ENCODE measurements around the gene BAIAP2L1.

Gene BAIAP2L1

DNA sequence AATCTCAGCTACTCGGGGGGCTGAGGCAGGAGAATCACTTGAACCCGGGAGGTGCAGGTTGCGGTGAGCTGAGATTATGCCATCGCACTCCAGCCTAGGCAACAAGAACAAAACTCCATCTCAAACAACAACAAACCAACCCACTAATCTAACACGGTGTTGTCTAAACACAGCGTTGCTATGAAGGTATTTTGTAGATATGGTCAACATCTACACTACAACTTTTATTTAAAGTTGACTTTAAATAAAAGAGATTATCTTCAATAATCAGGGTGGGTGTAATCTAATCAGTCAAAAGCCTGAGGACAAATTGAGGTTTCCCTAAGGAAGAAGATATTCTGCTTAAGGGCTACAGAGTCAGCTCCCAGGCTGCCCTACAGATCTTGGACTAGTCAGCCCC is 24.2 kb downstream of the BAIAP2L1 start:
- no peak overlapping the region for H3K4me3 ChIP-seq (ENCODE audit: low read depth, low read length)

DNA sequence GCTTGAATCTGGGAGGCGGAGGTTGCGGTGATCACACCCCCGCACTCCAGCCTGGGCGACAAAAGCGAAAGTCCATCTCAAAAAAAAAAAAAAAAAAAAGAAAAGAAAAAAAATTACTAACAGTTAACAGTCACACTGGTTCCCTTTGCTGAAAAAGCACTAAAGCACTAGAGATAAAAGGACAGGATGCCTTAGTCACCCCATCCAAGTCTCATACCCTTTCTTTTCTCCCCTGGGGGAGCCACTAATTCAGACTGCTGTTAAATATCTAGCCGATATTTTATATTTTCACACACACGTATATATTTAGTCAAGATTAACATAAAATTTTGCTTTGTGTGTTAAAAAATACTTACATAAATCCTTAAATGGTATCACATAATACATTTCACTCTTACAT is 25.2 kb downstream of the BAIAP2L1 start:
- TF ChIP-seq, protein P1, sequence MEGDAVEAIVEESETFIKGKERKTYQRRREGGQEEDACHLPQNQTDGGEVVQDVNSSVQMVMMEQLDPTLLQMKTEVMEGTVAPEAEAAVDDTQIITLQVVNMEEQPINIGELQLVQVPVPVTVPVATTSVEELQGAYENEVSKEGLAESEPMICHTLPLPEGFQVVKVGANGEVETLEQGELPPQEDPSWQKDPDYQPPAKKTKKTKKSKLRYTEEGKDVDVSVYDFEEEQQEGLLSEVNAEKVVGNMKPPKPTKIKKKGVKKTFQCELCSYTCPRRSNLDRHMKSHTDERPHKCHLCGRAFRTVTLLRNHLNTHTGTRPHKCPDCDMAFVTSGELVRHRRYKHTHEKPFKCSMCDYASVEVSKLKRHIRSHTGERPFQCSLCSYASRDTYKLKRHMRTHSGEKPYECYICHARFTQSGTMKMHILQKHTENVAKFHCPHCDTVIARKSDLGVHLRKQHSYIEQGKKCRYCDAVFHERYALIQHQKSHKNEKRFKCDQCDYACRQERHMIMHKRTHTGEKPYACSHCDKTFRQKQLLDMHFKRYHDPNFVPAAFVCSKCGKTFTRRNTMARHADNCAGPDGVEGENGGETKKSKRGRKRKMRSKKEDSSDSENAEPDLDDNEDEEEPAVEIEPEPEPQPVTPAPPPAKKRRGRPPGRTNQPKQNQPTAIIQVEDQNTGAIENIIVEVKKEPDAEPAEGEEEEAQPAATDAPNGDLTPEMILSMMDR (IDR thresholded peaks at IDR 0.05; ENCODE audit: insufficient read depth, low read depth, low read length, missing control alignments): no peak
- DNase-seq (ENCODE audit: low read depth): no peak
- no peak overlapping the region for H3K4me3 ChIP-seq (ENCODE audit: low read depth, low read length)

More for the DNA sequence above, 24.2 kb downstream of the BAIAP2L1 start:
- TF ChIP-seq, protein P1 (IDR thresholded peaks at IDR 0.05; ENCODE audit: insufficient read depth, low read depth, low read length, missing control alignments): no peak
- DNase-seq (ENCODE audit: low read depth): no peak

DNA sequence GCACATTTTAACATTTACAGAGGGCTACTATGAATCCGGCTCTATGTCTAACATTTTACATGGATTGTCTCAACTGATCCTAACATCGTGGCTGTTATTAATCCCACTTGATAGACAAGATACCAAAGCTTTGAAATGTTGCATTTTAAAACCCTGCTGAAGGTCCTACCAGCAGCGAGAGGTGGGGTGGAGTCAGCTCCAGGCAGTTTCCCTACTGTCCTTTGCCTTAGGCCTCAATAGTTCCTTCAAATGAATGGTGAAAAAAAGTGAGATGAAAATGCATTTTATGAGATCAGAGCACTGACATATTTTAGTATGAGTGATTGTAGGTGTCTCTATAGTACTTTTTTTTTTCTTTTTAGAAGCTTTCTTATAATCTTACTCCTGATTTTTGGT is 26.6 kb downstream of the BAIAP2L1 start:
- TF ChIP-seq, protein P1 (IDR thresholded peaks at IDR 0.05; ENCODE audit: insufficient read depth, low read depth, low read length, missing control alignments): no peak
- no peak overlapping the region for H3K4me3 ChIP-seq (ENCODE audit: low read depth, low read length)

DNA sequence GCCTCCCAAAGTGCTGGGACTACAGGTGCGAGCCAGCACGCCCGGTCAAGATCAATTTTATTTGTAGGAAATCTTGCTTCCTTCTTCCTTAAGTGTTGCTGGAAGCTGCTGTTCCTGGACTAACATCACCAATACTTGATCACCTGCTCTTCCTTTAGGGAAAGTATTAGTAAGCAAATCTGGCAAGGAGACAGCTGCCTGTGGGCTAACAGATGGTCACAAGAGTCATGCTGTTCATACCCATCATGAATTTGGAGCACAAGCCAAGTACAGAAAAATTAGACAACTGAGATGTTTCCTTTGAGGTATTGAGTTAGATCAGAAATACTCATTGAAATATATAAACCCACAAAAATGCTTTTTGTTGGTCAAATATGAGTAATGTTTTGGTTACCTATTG is 27.9 kb downstream of the BAIAP2L1 start:
- TF ChIP-seq, protein P1 (IDR thresholded peaks at IDR 0.05; ENCODE audit: insufficient read depth, low read depth, low read length, missing control alignments): no peak
- DNase-seq (ENCODE audit: low read depth): no peak
- no peak overlapping the region for H3K4me3 ChIP-seq (ENCODE audit: low read depth, low read length)

More for the DNA sequence above, 26.6 kb downstream of the BAIAP2L1 start:
- DNase-seq (ENCODE audit: low read depth): no peak

DNA sequence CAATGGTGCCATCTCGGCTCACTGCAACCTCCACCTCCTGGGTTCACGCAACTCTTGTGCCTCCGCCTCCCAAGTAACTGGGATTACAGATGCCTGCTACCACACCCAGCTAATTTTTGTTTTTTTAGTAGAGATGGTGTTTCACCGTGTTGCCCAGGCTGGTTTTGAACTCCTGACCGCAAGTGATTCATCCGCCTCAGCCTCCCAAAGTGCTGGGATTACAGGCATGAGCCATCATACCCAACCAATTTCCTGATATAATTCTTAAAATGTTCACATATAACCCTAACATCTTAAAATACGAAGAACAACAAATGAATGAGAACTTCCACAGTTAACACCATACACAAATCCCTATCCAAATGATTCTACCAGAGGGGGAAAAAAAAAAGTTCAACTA is 31.2 kb downstream of the BAIAP2L1 start:
- TF ChIP-seq, protein P1 (IDR thresholded peaks at IDR 0.05; ENCODE audit: insufficient read depth, low read depth, low read length, missing control alignments): no peak
- DNase-seq (ENCODE audit: low read depth): no peak
- no peak overlapping the region for H3K4me3 ChIP-seq (ENCODE audit: low read depth, low read length)

DNA sequence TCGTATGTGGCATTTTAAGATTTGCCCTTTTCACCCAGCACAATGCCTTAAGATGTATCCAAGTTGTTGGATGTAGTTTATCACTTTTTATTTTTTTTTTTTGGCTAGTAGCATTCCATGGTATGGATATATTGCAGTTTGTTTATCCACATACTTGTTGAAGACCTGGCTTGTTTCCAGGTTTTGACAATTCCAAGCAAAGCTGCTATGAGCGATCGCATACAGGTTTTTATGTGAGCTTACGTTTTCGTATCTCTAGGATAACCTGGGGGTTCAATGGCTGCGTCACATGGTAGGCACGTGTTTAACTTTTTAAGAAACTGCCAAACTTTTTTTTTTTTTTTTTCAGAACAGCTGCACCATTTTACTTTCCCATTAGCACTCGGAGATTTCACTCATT is 32.2 kb downstream of the BAIAP2L1 start:
- no peak overlapping the region for H3K4me3 ChIP-seq (ENCODE audit: low read depth, low read length)

DNA sequence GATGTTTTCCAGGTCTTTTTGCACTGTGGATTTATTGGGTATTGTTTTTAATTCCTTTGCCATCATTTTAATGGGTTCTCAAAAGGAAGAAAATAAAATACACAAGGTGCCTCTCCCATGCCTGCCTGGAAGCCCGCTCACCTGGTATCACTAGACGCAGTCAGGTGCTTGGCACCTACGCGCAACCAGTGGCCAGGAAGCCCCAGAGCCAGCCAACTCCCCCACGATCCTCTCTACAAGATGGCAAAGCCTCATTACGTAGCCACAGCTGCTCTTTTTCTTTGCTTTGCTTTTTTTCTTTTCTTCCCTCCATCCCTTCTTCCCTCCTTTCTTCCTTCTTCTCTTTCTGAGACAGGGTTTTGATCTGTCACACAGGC is 34.3 kb downstream of the BAIAP2L1 start:
- DNase-seq (ENCODE audit: low read depth): no peak
- TF ChIP-seq, protein P1 (IDR thresholded peaks at IDR 0.05; ENCODE audit: insufficient read depth, low read depth, low read length, missing control alignments): no peak
- no peak overlapping the region for H3K4me3 ChIP-seq (ENCODE audit: low read depth, low read length)

More for the DNA sequence above, 32.2 kb downstream of the BAIAP2L1 start:
- DNase-seq (ENCODE audit: low read depth): no peak
- TF ChIP-seq, protein P1 (IDR thresholded peaks at IDR 0.05; ENCODE audit: insufficient read depth, low read depth, low read length, missing control alignments): no peak
